Measurements from ENCODE around the gene HTT-AS. TPM values are rescaled to one million over a fixed set of nuclear protein-coding genes. Genes with fewer than 3 reads are reported as not detected.

HTT-AS gene
- total and polyA plus RNA-seq, 2 of the 13 experiments (the other 11 are each of a cell fraction or from before 2014, with no cell fraction given) = not detected

DNA sequence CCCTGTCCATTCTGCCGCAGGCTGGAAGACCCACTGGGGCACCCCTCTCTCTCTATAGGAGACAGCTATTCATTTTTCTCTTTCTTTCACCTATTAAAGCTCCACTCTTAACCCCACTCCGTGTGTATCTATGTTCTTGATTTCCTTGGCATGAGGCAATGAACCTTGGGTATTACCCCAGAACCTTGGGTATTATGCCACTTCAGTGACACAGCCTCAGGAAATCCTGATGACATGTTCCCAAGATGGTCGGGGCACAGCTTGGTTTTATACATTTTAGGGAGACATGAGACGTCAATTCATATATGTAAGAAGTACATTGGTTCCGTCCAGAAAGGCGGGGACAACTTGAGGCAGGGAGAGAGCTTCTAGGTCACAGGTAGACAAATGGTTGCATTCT lies 13.4 kb downstream of the HTT-AS start (continued):
- TF ChIP-seq, protein P1, sequence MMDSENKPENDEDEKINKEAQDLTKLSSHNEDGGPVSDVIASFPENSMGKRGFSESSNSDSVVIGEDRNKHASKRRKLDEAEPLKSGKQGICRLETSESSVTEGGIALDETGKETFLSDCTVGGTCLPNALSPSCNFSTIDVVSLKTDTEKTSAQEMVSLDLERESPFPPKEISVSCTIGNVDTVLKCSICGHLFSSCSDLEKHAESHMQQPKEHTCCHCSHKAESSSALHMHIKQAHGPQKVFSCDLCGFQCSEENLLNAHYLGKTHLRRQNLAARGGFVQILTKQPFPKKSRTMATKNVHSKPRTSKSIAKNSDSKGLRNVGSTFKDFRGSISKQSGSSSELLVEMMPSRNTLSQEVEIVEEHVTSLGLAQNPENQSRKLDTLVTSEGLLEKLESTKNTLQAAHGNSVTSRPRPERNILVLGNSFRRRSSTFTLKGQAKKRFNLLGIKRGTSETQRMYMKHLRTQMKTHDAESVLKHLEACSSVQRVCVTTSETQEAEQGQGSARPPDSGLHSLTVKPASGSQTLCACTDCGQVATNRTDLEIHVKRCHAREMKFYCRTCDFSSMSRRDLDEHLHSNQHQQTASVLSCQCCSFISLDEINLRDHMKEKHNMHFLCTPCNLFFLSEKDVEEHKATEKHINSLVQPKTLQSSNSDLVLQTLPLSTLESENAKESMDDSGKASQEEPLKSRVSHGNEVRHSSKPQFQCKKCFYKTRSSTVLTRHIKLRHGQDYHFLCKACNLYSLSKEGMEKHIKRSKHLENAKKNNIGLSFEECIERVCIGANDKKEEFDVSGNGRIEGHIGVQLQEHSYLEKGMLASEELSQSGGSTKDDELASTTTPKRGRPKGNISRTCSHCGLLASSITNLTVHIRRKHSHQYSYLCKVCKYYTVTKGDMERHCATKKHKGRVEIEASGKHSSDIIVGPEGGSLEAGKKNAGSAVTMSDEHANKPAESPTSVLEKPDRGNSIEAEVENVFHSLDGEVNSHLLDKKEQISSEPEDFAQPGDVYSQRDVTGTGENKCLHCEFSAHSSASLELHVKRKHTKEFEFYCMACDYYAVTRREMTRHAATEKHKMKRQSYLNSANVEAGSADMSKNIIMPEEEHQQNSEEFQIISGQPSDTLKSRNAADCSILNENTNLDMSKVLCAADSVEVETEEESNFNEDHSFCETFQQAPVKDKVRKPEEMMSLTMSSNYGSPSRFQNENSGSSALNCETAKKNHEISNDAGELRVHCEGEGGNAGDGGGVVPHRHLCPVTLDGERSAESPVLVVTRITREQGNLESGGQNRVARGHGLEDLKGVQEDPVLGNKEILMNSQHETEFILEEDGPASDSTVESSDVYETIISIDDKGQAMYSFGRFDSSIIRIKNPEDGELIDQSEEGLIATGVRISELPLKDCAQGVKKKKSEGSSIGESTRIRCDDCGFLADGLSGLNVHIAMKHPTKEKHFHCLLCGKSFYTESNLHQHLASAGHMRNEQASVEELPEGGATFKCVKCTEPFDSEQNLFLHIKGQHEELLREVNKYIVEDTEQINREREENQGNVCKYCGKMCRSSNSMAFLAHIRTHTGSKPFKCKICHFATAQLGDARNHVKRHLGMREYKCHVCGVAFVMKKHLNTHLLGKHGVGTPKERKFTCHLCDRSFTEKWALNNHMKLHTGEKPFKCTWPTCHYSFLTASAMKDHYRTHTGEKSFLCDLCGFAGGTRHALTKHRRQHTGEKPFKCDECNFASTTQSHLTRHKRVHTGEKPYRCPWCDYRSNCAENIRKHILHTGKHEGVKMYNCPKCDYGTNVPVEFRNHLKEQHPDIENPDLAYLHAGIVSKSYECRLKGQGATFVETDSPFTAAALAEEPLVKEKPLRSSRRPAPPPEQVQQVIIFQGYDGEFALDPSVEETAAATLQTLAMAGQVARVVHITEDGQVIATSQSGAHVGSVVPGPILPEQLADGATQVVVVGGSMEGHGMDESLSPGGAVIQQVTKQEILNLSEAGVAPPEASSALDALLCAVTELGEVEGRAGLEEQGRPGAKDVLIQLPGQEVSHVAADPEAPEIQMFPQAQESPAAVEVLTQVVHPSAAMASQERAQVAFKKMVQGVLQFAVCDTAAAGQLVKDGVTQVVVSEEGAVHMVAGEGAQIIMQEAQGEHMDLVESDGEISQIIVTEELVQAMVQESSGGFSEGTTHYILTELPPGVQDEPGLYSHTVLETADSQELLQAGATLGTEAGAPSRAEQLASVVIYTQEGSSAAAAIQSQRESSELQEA (CRISPR knock-in tag; IDR thresholded peaks at IDR 0.05; ENCODE audit: not compliant biosample characterization) = no peak
- no peak for TF ChIP-seq KLF16 (CRISPR knock-in tag; IDR thresholded peaks at IDR 0.05)
- TF ChIP-seq, protein P2, sequence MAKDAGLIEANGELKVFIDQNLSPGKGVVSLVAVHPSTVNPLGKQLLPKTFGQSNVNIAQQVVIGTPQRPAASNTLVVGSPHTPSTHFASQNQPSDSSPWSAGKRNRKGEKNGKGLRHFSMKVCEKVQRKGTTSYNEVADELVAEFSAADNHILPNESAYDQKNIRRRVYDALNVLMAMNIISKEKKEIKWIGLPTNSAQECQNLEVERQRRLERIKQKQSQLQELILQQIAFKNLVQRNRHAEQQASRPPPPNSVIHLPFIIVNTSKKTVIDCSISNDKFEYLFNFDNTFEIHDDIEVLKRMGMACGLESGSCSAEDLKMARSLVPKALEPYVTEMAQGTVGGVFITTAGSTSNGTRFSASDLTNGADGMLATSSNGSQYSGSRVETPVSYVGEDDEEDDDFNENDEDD (CRISPR knock-in tag; IDR thresholded peaks at IDR 0.05; ENCODE audit: borderline replicate concordance) = no peak
- TF ChIP-seq, protein P3, sequence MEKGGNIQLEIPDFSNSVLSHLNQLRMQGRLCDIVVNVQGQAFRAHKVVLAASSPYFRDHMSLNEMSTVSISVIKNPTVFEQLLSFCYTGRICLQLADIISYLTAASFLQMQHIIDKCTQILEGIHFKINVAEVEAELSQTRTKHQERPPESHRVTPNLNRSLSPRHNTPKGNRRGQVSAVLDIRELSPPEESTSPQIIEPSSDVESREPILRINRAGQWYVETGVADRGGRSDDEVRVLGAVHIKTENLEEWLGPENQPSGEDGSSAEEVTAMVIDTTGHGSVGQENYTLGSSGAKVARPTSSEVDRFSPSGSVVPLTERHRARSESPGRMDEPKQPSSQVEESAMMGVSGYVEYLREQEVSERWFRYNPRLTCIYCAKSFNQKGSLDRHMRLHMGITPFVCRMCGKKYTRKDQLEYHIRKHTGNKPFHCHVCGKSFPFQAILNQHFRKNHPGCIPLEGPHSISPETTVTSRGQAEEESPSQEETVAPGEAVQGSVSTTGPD (CRISPR knock-in tag; IDR thresholded peaks at IDR 0.05) = no peak
